Skin epidermis (tissue), 12 donors: Measurements from ENCODE around the gene GP1BB.
"Not testable (repeated sequence)": the region's sequence is repeated elsewhere in the genome, so short reads cannot be mapped to it uniquely, and the experiment has no call there.

Experiments
- H3K27ac ChIP-seq, 21 experiments: fragments of 200-600 bp; sonication (generic) in 11 of 21; one replicate each; pipeline ENCODE4 v1.5.0; 2020; ENCODE audit warnings: mild to moderate bottlenecking in 3 of 21, inconsistent platforms in 2 of 21, moderate library complexity in 2 of 21
- H3K4me3 ChIP-seq, 7 experiments: fragments of 200-600 bp; sonication (generic) in 2 of 7; one replicate each; pipeline ENCODE4 v1.5.0; 2020; ENCODE audit warnings: inconsistent platforms in 2 of 7, mild to moderate bottlenecking in 2 of 7, moderate library complexity in 1 of 7

The GP1BB gene

DNA sequence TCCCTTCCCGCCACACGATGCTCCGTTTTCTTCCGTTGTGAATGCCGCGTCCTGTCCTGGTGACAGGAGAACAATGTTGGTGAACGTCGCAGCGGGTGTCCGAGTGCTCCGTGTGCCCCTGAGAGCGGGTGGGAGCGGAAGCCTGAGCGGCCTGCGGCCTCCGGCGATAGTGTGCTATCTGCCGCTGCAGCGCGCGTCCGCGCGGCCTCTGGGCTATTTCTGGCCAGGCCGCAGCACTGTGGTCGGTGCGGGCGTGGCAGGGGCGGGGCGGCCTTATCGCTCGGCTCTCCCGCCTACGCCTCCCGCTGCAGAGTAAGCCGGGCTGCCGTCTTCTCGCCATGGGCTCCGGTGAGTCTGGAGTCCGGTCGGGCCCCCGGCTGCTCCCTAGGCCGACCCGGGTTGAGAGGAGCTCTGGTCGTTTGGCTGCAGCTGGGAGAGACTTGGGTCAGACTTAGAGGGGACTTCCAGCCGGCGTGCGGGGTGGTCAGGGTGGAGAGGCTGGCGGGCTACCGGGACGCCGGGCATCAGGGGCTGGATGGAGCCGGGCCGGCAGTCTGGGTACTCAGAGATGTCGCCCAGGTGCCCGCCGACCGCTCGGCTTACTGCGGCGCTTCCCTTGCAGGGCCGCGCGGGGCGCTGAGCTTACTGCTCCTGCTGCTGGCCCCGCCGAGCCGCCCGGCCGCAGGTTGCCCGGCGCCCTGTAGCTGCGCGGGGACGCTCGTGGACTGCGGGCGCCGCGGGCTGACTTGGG, at the start of gene GP1BB:
Gene GP1BB (plus strand): TSS at position 308 of the 751 bp plus-strand sequence. CDS start 31 bp downstream, at position 339.
- Histone ChIP-seq H3K4me3 (peak within 1 kb of the TSS in 4 of 7 experiments; percentile 4 to 33 (median 16)), H3K27ac (no peak within 1 kb of the TSS)

DNA sequence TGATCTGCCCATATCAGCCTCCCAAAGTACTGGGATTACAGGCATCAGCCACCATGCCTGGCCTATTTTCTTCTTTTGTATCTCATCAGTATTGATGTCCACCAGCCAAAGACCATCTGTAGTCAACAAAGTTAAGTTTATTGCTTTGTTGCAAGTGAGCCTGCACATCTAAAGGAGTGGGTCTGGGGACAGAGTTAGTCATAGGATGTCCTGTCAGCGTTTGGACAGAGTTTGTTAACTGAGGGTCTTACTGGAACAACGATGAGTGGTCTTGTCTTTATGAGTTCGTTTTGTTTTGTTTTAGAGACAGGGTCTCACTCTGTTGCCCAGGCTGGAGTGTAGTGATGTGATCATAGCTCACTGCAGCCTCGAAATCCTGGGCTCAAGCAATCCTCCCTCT, 49.7 kb upstream of the GP1BB start:
- Histone ChIP-seq H3K4me3 (no peak overlapping the region), H3K27ac (no peak overlapping the region)

DNA sequence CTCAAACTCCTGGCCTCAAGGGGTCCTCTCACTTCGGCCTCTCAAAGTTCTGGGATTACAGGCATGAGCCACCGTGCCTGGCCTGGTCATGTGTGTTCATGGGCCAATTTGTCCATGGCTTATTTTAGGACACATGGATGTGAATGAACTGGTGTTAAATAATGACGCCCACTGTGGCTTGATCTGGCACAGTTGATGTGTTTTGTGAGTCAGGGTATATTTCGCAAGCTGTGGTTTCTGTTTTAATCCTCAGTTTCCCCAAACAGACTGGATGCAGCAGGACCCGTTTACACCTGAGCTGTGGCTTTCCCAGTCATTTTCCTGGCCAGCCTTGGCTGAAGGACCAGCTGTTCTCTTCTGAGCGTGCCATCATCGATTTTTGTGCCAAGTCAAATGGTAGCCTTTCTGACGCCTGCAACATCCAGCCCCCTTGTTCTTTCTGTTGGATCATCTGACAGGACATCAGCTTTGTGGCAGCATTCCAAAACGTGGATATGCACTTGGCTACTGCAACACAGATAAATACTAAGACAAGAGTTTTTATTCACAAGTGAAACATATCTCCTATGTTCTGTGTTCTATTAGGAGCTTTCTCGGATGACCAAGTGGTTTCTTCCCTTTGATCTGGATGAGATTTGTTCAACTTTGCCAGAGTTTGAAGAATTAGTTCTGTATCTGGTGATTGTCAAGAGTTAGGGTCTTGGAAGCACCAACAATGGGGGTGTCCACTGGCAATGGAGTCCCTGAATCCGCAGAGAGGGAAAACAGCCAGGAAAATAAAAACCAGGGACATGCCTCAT, 49.0 kb upstream of the GP1BB start:
- Histone ChIP-seq H3K4me3 (no peak overlapping the region), H3K27ac (no peak overlapping the region)

DNA sequence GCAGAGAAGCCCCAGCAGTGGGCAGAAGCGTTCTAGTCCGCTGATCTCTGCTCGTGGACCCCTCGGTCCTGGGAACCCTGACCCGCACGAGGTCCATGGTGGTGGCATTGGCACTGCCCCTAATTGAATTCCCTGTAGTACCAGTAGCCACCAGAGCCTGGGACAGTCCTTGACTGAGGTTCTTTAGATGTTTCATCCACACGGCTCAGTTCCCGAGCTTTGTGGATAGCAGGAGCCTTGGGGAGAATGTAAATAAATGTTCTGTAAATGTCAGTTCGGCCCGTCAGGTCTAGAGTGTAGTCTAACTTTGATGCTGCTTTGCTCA, 48.4 kb upstream of the GP1BB start:
- no peak overlapping the region for H3K27ac ChIP-seq

DNA sequence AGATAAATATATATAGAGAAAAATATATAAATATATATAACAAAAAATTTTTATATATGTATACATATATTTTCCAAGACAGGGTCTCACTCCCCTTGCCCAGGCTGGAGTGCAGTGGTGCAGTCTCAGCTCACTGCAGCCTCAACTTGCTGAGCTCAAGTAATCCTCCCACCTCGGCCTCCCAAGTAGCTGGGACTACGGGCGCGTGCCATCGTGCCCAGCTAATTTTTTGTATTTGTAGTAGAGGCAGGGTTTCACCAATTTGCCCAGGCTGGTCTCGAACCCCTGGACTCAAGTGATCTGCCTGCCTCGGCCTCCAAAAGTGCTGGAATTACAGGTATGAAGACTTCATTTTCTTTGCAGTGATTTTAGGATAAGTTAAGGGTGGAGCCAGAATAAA, 47.9 kb upstream of the GP1BB start:
- no peak overlapping the region for H3K27ac ChIP-seq

More for the DNA sequence above, 48.4 kb upstream of the GP1BB start:
- H3K4me3 ChIP-seq: no peak overlapping the region

DNA sequence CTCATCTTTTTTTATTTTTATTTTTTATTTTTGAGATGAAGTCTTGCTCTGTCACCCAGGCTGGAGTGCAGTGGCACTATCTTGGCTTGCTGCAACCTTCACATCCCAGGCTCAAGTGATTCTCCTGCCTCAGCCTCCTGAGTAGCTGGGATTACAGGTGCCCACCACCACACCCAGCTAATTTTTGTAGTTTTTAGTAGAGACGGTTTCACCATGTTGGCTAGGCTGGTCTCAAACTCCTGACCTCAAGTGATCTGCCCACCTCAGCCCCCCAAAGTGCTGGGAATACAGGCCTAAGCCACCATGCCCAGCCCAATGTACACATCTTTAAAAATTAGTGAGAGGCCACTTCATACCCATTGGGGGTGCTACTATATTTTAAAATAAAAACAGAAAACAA, 46.9 kb upstream of the GP1BB start:
- not testable (repeated sequence) for H3K27ac ChIP-seq, H3K4me3 ChIP-seq

More for the DNA sequence above, 47.9 kb upstream of the GP1BB start:
- H3K4me3 ChIP-seq: no peak overlapping the region

DNA sequence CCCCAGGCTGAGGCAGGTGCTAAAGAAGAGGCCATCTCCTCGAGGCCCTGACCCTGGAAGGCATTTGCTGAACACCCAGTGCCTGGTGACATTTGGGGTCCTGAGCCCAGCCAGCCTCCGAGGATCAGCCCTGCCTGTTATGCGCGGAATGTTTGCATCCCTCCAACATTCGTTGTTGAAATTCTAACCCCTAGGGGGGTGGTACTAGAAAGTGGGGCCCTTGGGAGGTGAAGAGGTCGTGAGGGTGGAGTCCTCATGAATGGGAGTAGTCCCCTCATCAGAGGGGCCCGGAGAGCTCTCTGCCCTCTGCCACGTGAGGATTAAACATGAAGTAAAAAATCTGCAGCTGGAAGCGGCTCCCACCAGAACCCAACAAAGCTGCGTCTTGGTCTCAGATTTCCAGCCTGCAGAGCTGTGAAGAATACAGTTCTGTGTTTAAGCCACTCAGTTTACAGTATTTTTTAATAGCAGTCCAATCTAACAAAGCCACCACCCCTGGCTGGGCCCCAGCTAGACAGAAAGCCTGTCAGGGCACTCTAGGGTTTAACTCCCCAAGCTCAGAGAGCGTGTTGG, 44.3 kb upstream of the GP1BB start:
- Histone ChIP-seq H3K27ac (no peak overlapping the region), H3K4me3 (no peak overlapping the region)

DNA sequence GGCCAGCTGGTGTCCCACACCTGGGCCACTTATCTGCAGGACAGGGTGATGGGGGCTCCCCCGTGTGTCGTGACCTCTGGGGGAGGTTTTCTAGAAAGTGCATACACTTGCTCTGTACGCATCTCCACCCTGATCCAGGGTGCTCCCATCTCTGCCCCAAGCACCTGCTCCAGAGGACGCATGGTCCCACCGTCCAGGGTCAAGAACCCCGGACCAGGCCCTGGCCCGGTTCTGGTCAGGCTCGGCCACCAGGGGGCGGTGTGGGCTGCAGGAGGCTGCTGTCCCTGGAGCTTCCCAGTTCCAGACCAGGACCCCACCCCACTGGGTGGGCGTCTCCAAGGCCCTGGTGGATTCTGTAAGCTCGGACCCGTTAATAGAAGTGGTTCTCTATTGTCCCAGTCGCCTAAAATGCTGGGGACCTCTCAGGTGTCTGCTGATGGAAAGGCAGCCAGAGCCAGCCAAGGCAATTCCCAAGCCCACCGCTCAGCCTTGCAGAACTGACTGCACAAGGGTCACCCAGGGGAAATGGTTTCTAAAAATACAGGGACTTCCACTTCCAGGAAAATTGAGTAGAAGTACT, 43.7 kb upstream of the GP1BB start:
- no peak overlapping the region for H3K27ac ChIP-seq
- H3K4me3 ChIP-seq: peak overlapping the region in 1 of 7 experiments; percentile 3

DNA sequence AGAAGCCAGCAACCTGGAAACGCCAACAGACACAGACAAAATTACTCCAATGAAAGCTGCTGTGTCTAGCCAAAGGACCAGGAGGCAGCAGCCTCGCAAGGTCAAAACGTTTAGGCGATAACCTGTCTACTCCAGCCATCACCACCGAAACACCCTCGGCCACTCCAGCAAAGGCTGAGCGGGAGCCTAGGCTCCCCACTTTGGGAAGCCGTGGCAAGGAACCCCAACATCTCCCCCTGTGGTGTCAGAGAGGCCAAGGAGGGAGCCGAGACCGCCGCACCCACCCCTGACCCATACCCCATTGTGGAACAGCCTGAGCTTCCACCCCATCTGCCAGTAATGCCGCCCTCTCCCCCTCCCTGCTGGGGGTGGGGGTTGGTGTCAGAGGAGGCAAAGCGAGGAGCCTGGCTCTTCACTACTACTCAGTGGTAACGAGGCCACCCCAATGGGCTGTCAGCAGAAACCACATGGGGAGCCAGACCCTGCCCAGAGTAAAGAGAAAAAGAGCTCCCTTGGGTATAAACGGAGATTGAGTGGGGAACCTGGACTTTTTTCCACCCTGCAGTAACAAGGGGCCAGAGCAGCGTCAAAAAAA, 43.0 kb upstream of the GP1BB start:
- no peak overlapping the region for H3K27ac ChIP-seq
- H3K4me3 ChIP-seq: no peak overlapping the region

DNA sequence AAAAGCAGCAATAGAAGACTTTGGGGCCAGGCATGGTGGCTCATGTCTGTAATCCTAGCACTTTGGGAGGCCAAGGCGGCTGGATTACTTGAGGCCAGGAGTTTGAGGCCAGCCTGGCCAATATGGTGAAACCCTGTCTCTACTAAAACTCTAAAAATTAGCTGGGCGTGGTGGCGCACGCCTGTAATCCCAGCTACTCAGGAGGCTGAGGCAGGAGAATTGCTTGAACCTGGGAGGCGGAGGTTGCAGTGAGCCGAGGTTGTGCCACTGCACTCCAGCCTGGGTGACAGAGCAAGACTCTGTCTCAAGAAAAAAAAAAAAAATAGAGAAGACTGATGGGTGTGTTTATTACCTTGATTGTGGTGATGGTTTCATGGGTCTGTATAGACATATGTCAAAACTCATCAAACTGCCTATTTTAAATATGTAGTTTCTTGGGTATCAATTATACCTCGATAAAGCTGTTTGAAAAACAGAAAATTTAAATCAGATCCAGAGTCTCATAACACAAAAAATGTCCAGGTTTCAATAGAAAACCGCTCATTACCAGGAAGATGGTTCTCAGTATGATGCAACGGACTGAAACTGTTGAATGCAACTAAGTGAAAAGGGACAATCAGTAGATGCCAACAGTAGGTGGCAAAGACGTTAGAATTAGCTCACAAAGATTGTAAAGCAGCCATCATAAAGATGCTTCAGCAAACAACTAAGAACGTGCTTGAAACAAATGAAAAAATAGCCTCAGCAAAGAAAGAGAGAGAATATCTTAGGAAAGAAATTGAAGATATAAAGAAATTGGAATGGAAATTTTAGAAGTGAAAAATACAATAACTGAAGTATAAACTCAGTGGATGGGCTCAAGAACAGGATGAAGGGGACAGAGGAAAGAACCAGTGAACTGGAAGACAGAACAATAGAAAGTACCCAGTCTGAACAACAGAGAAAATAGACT, 42.2 kb upstream of the GP1BB start:
- Histone ChIP-seq H3K27ac (no peak overlapping the region), H3K4me3 (no peak overlapping the region)

DNA sequence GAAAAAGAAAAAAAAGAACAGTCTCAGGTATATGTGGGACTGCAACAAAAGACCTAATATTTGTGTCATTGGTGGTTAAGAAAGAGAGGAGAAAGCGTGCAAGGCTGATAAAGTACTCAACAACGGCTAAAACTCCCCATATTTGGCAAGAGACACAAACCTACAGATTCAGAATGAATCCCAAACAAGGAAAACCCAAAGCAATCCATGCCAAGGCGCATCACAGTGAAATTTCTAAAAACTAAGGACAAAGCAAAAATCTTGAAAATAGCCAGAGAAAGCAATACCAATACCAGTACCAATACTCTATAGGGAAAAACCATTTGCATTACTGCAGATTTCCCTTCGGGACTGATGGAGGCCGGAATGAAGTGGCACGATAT, 41.5 kb upstream of the GP1BB start:
- Histone ChIP-seq H3K27ac (no peak overlapping the region), H3K4me3 (no peak overlapping the region)

DNA sequence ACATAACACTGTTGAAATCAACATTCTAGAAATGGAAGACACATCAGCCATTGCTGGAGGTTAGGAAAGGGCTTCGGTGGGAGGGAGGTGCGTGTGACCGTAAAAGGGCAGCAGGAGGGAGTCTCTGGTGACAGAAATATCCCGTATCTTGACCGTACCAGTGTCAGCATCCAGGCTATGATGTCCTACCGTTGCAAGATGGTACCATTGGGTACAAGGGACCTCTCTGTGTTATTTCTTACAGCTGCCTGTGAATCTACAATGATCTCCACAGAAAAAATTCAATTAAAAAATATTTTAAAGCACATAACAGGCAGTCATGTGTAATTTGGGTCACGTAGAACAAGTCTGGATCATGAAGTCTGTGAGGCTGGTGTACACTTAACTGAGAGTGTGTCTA, 36.4 kb upstream of the GP1BB start:
- Histone ChIP-seq H3K27ac (no peak overlapping the region), H3K4me3 (no peak overlapping the region)

DNA sequence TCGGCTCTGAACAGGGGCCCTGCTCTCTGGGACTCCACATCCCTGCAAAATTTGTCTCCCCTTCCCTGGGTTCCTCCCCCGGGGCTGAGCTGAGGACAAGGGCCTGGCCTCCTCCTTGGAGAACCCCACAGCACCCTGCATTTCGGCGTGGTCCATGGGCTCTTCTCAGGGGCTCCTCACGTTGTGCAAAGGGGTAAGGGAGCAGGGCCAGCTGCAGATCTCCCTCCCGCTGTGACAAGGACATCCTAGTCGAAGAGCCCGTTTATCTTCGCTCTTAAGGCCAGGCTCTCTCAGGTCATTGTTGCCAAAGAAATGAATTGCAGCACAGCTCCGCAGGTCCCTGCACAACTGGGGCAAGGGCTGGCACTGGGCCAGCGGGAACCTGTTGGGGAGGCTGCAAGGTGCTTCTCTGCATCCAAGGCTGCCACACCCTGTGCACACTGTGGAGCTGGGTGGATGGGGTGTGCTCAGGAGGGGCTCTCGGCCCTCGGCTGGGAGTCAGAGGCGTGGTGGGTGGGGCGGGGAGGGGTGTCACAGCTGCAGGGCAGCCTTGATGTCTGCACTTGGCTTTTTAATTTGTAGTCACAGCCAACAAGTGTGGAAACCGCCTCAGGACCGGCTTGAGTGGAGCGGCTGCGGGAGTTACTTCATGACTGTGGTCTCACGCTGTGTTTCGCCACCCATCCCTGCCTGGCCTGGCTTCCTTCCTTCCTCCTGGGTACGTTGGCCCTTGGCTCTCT, 35.6 kb upstream of the GP1BB start:
- Histone ChIP-seq H3K4me3 (peak overlapping the region in 1 of 7 experiments; percentile 3), H3K27ac (peak overlapping the region in 7 of 21 experiments; percentile 10 to 71 (median 34))

DNA sequence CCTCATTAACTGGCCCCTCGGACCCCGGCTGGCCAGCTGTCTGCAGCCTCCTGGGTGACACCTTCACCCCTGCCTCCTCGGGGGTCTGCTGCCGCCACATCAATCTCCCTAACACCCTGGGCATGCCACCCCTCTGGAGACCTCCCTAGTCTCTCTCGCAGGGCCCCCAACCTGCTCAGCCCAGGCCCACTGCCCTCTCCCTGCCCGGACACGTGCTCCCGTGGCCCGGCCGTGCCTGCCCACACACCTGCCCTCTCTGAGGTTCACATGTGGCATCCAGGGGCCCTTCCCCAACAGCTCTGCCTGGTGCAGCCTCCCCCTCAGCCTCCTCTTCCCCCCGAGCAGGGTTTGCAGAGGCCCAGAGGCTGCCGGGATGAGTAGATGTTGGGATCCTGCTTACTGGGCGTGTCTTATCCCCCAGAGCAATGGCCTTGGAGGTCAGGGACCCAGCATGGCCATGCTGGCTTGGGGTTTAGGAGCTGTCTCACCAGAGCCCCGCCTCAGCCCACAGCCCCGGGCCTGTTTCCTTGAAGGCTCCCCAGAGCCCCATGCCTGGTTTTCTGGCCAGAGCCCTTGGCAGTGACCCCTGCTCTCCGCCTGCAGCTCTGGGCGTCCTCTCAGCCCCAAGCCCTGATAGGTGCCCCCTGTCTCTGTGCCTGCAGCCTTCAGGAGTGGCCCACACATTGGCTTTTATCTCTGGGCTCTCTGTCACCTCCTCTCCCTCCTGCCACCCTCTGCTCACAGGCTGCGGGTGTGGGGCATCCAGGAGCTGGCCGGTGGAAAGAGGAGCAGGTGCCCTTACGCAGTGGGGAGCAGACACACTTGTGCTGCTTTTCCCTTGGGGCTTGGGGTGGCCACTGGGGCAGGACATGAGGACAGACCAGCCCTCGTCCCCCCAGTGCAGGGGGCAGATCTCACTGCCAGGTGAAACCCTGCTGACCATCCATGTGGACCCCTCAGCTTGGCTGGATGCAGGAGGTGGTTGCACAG, 34.7 kb upstream of the GP1BB start:
- no peak overlapping the region for H3K4me3 ChIP-seq
- H3K27ac ChIP-seq: peak overlapping the region in 8 of 21 experiments; percentile 10 to 71 (median 30)

DNA sequence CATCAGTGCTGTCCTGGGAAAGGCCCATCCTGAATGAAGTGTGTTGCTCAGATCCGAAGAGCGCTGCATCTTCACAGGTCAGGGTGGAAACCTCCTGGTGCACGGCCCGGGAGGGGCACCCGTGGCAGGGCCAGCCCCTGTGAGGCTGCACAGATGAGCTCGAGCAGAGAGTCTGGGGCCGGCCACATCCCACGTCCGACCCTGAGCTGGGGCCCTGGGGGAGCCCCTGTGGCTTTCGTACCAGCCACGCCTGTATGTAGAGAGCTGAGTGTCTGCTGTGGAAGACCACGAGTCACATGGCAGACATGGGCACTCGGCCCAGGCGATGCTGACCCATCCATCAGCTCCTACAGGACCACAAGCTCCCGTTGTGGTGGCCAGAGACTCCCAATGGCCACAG, 33.9 kb upstream of the GP1BB start:
- Histone ChIP-seq H3K27ac (peak overlapping the region in 1 of 21 experiments; percentile 27), H3K4me3 (no peak overlapping the region)

DNA sequence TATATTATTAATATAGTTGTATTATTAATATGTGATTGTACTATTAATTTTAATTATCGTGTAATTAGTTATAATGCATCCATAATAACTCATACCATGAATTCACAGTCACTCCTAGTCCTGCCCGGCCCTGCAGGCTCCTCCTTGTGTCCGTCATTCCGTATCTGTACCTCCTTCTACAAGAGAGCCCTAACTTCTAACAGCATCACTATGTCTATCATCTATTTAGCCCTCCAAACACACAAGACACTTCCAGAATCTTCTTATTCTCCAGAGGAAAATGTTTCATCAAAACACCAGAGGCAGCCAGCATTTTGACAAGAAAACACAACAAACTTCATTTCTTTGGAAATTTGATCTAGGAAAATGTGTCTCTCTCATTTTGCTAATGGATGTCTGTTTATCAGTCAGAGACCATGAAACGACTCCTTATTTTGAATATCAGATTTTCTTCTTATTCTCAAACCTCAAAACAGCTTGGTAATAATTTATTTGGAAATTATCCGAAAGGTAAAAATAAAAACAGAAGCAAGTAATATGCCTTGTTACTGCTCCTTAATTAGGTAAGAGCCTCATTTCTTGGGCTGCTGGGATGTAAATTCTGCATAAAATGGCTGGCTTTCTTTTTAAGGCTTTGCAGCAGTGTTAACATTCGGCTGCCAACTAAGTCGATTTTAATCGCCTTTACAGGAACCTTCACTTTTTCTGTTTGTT, 32.2 kb upstream of the GP1BB start:
- Histone ChIP-seq H3K27ac (peak overlapping the region in 17 of 21 experiments; percentile 13 to 67 (median 42)), H3K4me3 (no peak overlapping the region)
